ENCODE data around the gene KRTAP5-4.
"Not testable (repeated sequence)": the region's sequence is repeated elsewhere in the genome, so short reads cannot be mapped to it uniquely, and the experiment has no call there.

KRTAP5-4 gene

GRCh38 chr11:1652771-1653540, 31.0 kb upstream of the KRTAP5-4 start:
- no peak for DNase-seq

GRCh38 chr11:1652442-1652770, 30.5 kb upstream of the KRTAP5-4 start:
- no peak for DNase-seq

DNA sequence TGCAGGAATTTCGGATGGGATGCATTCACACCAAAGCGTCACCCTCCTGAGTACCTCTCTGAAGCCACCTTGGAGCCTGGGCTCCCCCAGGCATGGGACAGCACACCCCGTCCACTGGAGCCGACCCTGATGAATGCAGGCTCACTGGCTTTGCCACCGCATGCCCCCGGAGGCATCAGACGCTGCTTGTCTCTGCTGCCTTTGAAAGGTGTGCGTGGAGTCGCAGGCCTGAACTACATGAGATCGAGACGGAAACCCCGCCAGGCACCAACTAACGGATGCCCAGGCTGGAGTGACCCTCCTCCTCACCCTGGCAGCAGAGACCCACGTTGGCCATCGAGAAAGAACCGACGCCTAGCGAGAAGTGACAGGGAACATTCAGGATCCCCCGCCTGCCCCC, 30.1 kb upstream of the KRTAP5-4 start:
- DNase-seq: no peak

- no peak for DNase-seq
These were observed 29.6 kb upstream of the KRTAP5-4 start for GRCh38 chr11:1651411-1651980.

GRCh38 chr11:1650918-1651262, 29.0 kb upstream of the KRTAP5-4 start:
- no peak for DNase-seq

- DNase-seq: no peak
These were observed 28.3 kb upstream of the KRTAP5-4 start for GRCh38 chr11:1650034-1650917.

GRCh38 chr11:1648653-1649420, 26.9 kb upstream of the KRTAP5-4 start:
- DNase-seq: no peak

DNA sequence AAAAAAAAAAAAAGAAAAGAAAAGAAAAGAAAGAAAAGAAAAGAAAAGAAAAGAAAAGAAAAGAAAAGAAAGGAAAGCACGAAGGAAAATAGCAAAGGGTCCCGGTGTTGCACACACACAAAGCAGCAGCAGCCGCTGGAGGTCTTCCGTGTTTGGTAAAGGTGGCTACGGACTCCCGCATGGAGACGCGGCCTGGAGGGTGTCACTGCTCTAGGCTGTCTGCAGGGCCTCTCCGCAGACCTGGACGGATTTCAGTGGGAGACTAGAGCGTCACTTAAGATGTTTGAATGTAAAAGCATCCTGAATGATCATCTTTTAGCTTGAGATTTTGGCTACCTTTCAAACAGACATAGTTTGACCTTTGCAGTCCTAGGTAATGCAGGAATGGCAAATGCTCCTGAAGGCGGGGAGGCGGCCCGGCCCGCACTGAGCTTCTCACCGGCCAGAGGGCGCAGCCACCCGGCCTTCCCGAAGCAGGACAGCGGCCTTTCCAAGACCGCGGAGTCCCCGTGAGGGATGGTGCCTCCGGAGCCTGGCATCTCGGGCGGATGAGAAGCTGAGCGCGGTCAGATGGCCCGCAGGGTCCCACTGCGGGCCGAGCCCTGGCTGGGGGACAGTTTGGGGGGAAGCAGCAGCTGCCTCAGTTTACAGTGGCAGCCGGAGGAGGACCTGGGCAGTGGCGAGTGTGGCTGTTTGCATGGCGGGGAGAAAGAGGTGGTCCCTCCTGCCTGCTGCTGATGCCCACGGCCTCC, 26.1 kb upstream of the KRTAP5-4 start:
- no peak for DNase-seq

DNA sequence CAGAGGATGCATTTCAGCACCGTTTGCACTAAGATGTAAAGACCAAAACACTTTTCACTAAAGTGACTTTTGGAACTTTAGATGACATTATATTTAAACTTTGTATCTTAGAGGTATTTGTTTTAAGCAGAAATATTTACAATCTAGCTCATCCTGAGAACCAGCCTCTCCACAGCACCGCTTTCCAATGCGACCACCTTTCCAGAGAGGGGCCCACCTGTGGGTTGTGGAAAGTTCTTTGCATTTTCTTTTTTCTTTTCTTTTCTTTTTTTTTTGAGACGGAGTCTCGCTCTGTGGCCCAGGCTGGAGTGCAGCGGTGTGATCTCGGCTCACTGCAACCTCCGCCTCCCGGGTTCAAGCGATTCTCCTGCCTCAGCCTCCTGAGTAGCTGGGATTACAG, 24.6 kb upstream of the KRTAP5-4 start:
- DNase-seq: not testable (repeated sequence)

DNA sequence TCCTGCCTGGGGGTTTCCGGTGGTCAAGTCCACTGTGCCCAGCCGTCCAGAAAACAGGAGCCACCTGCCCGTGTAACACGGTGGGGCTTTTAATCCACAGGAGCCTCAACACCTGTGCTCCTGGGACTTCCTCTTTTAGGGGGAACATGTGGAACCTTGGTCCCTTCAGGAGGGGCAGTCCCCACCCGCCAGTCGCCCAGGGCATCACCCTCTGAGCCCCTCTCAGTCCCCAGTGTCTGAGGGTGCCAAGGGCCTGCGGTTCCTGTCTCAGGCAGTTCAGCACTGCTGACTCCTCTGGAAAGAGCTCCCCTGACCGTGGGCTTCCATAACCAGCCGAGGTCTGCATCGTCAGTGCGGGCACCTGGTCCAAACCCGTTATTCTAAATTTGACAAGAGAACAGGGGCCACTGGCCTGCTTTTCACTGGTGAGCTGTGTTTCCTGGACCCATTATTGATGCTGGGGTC, 23.5 kb upstream of the KRTAP5-4 start:
- DNase-seq: no peak

DNA sequence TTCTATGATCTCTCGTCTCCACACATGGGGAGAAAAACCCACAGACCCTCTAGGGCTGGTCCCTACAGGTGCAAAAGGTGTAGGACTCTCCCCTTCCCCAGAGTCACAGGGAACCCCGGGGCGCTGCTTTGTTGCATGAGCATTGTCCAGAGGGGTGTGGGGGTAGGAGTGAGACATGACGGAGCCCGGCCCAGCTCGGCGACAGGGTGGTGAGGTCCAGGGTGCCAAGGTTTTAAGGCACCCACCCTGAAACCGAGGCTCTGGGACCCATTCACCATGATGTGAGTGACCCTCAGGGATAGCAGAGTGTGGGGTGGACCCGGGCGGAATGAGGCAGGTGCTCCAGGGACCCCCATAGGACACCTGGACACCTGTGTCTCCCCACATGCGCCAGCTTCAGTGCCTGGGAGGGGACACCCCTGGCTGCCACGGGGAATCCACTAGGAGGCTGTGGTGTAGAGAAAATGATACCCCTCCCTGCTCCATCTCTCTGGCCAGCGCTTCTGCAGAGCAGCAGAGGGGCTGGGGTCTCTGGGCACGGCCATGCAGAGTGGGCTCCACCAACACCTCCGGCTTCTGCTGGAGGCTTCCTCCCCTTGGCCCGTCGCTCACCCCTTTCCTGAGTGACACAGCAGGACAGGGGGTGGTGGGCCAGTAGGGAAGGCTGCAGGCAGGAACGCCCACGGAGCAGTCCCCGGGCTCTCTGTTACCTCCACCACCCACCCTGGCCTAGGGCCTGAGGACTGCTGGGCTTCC, 22.8 kb upstream of the KRTAP5-4 start:
- DNase-seq: no peak

DNA sequence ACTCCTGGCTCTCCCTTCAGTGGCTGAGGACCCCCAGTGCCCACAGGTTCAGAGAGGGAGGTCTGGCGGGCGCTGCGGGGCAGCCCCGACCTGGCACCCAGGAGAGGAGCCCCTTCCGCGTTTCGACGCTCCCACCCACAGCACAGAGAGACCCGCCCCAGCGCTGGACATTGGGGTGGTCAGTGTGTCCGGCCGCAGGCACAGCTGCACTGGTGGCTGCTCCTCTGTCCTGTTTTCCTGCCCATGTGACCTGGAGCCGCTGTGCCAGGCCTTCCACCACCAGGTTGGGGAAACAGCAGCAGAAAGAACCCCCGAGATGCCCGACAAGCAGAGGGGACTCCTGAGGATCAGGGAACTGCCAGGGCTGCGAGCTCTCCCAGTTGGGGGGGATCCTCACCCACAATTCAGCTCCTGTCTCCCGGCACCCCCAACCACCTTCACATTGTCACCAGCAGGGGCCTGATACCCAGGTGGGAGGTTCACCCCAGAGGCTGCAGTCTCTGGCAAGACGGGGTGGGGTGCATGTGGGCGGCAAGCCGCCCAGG, 21.3 kb upstream of the KRTAP5-4 start:
- DNase-seq: no peak

- no peak for DNase-seq
These were observed 20.6 kb upstream of the KRTAP5-4 start for GRCh38 chr11:1642288-1643145.

GRCh38 chr11:1641096-1641495, 19.2 kb upstream of the KRTAP5-4 start:
- DNase-seq: no peak

- no peak for DNase-seq
These were observed 18.4 kb upstream of the KRTAP5-4 start for GRCh38 chr11:1640076-1640946.

DNA sequence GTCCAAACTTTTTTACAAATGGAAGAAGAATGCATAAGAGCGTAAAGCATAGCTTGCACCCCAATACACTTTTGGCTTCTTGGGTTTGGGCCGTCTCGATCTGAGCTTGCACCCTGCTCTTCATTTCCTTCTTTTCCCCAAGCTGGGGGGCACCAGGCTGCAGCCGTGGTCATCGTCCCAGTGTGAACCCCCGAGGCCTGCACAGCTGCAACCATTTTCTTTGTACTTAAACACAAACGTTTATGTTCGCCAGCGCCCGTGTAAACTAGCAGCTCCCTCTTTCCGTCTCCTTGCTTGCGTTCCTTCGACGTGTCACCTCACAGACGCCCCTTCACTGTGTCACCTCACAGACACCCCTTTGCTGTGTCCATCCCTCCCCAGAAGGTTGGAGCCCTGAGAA, 17.7 kb upstream of the KRTAP5-4 start:
- no peak for DNase-seq

- no peak for DNase-seq
These were observed 17.2 kb upstream of the KRTAP5-4 start for GRCh38 chr11:1639102-1639620.

GRCh38 chr11:1638344-1638743, 16.4 kb upstream of the KRTAP5-4 start:
- DNase-seq: no peak

GRCh38 chr11:1637628-1638027, 15.7 kb upstream of the KRTAP5-4 start:
- DNase-seq: no peak
